Measurements from ENCODE around the gene TSPAN13.

The TSPAN13 gene

GRCh38 chr7:16801579-16801978, 48.0 kb downstream of the TSPAN13 start:
- H3K36me3 Mint-ChIP-seq, result no peaks in the 10 kb centered on the region
- no peak for DNase-seq (ENCODE audit: low spot score in 2 of 2)
- no peak overlapping the region for H3K4me3 Mint-ChIP-seq

DNA sequence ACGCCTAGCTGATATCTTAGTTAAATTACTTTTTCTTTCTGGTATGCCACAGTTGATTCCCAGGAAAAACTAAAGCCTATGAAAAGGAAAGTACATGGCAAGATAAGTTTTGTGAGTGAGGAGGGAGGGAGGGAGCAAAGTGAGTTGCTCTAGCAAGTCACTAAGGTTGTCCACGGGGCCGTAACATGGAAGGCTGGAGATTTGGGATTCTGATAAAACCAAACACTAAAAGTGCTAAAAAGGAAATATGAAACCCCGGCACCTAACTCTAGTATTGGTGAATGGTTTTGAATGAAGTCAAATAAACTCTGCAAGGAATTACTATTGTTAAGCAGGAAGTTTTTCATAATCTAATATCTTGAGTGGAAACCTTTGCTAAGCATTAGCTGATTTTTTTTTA, 49.6 kb downstream of the TSPAN13 start:
- Mint-ChIP-seq H3K27me3 (peaks cover 4% of the 10 kb centered on the region), H3K27ac (no peak overlapping the region), H3K4me1 (no peaks in the 10 kb centered on the region), H3K9me3 (no peaks in the 10 kb centered on the region), H3K4me3 (no peak overlapping the region), H3K36me3 (no peaks in the 10 kb centered on the region)
- ATAC-seq (ENCODE audit: low read depth) (no peak), DNase-seq (ENCODE audit: low spot score in 2 of 2) (no peak)

More at GRCh38 chr7:16801579-16801978, 48.0 kb downstream of the TSPAN13 start:
- Mint-ChIP-seq H3K9me3 (no peaks in the 10 kb centered on the region), H3K4me1 (no peaks in the 10 kb centered on the region), H3K27ac (no peak overlapping the region), H3K27me3 (peaks cover 2% of the 10 kb centered on the region)
- no peak for ATAC-seq (ENCODE audit: low read depth)

DNA sequence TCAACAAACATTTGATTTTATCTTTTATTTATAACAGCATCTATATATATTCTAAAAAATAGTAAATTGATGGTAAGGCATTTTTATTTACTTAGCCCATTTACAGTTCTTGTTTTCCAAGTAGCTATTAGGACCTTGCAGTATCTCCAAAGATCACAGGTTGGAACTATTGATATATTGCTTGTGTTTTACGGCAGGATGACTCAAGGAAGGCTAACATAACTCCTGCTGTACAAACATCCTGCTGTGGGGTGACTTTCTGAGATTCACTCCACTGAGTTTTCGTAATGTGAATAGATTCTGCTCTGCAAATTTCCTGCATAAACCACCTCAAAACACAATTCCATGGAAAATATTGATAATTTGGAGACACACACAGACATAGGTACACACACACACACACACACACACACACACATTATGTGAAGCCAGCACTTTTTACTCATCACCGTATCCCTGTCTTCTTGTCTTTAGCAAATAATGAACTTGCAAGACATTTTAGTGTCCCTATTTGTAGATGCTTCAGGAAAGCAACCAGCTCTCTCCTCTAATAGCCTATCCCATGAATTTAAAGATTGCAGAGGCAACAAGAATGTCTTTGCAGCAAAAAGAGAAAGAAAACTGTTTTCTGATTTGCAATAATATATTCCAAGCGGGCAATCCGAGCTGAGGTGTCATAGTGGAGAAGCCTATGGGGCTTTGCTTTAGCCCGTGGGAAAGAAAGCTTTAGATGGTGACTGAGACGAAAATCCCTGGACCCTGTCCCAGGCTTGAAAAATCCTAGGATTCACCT, 50.5 kb downstream of the TSPAN13 start:
- DNase-seq (ENCODE audit: low spot score in 2 of 2), result no peak
- no peak overlapping the region for H3K4me3 Mint-ChIP-seq
- H3K27ac Mint-ChIP-seq, result no peak overlapping the region
- no peak for ATAC-seq (ENCODE audit: low read depth)
- H3K36me3 Mint-ChIP-seq, result no peaks in the 10 kb centered on the region
- H3K27me3 Mint-ChIP-seq, result peaks cover 4% of the 10 kb centered on the region
- H3K4me1 Mint-ChIP-seq, result no peaks in the 10 kb centered on the region
- no peaks in the 10 kb centered on the region for H3K9me3 Mint-ChIP-seq

DNA sequence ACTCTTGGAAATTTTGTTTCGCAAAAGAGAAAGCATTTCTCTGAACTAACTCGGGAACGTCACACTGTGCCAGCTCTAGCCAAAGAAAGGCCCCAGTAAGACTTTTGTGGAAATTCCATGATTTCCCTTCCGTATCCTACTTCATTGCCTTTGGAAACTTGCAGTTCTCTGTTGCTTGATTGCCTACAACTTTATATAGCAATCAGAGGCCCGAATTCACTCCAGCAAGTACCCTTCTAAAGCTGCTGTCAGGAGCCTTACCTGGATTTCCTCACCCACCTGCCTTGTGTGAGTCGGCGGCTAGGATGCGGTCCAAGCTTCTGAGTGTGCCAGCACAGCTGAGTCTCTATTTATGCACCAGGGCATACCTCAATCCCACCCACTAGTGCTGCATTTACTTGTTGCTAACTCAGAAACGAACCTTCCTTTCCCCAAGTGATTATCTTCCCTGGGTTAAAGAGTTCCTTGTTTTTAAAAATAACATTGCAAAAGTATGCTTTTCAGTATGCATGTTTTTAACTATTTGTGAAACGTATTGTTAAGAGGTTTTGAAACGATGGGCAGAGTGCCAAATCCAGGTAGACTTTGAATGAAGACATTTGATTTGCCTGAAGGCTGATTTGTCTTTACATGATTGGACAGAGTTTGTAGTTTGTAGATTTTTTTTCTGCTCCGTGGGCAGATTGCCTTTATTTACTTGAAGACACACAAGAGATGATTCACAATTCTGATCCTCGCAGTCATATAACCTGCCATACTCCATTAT, 51.3 kb downstream of the TSPAN13 start, which contains the start of gene AGR2:
Gene AGR2 (minus strand): TSS at position 326 of the 766 bp plus-strand sequence. CDS start 3,203 bp downstream, outside the sequence.
- peaks cover 7% of the 10 kb centered on the region for H3K27me3 Mint-ChIP-seq
- H3K4me3 Mint-ChIP-seq, result no peak within 1 kb of the TSS
- ATAC-seq (ENCODE audit: low read depth) (no peak), DNase-seq (ENCODE audit: low spot score in 2 of 2) (no peak)
- peak within 1 kb of the TSS; percentile 20 for H3K27ac Mint-ChIP-seq
- H3K36me3 Mint-ChIP-seq, result no peaks in the 10 kb centered on the region
- no peaks in the 10 kb centered on the region for H3K4me1 Mint-ChIP-seq
- H3K9me3 Mint-ChIP-seq, result no peaks in the 10 kb centered on the region

DNA sequence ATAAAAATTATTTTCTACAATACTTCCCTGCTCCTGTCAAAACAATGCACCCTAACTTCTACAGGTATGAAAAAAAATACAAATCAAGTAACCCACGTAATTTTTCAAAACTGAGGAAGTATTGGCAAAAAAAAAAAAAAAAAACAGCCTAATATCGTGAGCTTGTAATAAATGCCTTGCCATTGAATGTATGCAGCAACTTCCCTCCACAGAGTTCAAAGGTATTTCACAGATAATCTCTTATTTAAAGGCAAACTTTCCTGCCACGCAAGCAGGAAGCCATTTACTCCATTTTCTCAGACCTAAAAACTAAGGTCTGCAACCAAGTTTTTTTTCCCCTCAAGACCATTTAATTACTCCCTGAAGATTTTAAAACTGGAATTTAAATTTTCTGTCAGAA, 51.9 kb downstream of the TSPAN13 start:
- Mint-ChIP-seq H3K27me3 (peaks cover 7% of the 10 kb centered on the region), H3K9me3 (no peaks in the 10 kb centered on the region)
- ATAC-seq (ENCODE audit: low read depth), result no peak

GRCh38 chr7:16810112-16810511, 56.6 kb downstream of the TSPAN13 start:
- DNase-seq (ENCODE audit: low spot score in 2 of 2) (no peak), ATAC-seq (ENCODE audit: low read depth) (no peak)
- H3K36me3 Mint-ChIP-seq, result no peaks in the 10 kb centered on the region
- H3K4me3 Mint-ChIP-seq, result no peak overlapping the region
- H3K27me3 Mint-ChIP-seq, result peaks cover 5% of the 10 kb centered on the region
- no peaks in the 10 kb centered on the region for H3K9me3 Mint-ChIP-seq
- H3K4me1 Mint-ChIP-seq, result no peaks in the 10 kb centered on the region
- H3K27ac Mint-ChIP-seq, result no peak overlapping the region

More for the DNA sequence above, 51.9 kb downstream of the TSPAN13 start:
- H3K4me1 Mint-ChIP-seq, result no peaks in the 10 kb centered on the region
- H3K27ac Mint-ChIP-seq, result peak overlapping the region; percentile 20
- no peaks in the 10 kb centered on the region for H3K36me3 Mint-ChIP-seq
- H3K4me3 Mint-ChIP-seq, result no peak overlapping the region
- DNase-seq (ENCODE audit: low spot score in 2 of 2), result no peak

DNA sequence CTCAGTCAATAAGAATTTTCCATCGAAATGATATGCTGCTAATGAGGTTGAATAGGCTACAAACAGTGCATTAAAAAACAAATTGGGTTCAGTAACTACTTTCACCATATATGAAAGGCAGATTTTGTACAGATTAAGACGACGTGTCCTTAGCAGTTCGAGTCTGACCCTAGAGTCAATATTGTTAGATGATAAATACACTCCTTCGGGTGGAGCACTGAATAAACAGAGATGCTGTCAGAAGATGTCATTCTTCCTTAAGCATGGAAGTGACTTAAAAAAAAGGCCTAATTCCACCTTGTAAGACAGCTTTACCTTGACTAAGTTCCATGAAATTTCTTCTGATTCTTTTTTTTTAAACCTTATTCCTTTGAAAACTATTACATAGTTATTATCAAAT, 57.0 kb downstream of the TSPAN13 start:
- H3K27me3 Mint-ChIP-seq, result peaks cover 5% of the 10 kb centered on the region
- no peaks in the 10 kb centered on the region for H3K9me3 Mint-ChIP-seq
- H3K36me3 Mint-ChIP-seq, result no peaks in the 10 kb centered on the region
- no peaks in the 10 kb centered on the region for H3K4me1 Mint-ChIP-seq
- no peak overlapping the region for H3K27ac Mint-ChIP-seq
- ATAC-seq (ENCODE audit: low read depth) (no peak), DNase-seq (ENCODE audit: low spot score in 2 of 2) (no peak)
- H3K4me3 Mint-ChIP-seq, result no peak overlapping the region

GRCh38 chr7:16811551-16811950, 58.0 kb downstream of the TSPAN13 start:
- H3K27ac Mint-ChIP-seq, result no peak overlapping the region
- H3K9me3 Mint-ChIP-seq, result no peaks in the 10 kb centered on the region
- peaks cover 2% of the 10 kb centered on the region for H3K4me1 Mint-ChIP-seq
- no peak overlapping the region for H3K4me3 Mint-ChIP-seq
- H3K36me3 Mint-ChIP-seq, result no peaks in the 10 kb centered on the region
- ATAC-seq (ENCODE audit: low read depth), result no peak
- DNase-seq (ENCODE audit: low spot score in 2 of 2), result no peak
- H3K27me3 Mint-ChIP-seq, result peaks cover 5% of the 10 kb centered on the region

DNA sequence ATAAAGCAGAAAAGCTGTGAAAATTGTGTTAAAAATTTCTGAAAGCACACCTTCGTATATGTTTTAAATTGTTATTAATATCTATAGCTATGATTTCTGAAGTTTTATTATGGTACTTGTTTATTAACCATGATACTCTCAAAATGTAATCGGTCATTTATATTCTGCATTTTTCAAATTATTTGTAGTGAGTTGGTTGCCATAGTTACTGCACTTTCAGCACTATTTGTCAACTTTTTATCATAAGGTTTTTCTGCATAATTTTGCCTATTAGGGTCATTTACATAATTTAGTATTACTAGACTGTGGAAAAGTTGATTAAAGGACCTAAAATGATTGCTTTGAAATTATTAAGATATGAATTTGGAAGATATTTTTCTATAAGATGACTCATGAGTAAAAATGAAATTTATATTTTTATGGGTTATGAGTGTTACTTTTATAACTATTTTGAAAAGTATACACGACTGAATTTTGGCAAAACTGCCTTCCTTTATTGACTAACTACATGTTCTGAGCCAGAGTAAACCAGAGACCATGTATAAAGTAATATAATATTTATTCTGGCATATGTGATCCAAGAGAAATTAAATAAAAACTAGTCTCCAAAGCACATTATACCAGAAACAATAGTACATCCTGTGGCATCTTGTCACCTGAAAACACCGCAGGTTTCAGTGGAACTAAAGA, 59.1 kb downstream of the TSPAN13 start:
- no peak for ATAC-seq (ENCODE audit: low read depth)
- Mint-ChIP-seq H3K27me3 (peaks cover 5% of the 10 kb centered on the region), H3K27ac (no peak overlapping the region), H3K4me3 (no peak overlapping the region), H3K4me1 (peaks cover 5% of the 10 kb centered on the region), H3K36me3 (no peaks in the 10 kb centered on the region), H3K9me3 (no peaks in the 10 kb centered on the region)
- DNase-seq (ENCODE audit: low spot score in 2 of 2), result no peak

DNA sequence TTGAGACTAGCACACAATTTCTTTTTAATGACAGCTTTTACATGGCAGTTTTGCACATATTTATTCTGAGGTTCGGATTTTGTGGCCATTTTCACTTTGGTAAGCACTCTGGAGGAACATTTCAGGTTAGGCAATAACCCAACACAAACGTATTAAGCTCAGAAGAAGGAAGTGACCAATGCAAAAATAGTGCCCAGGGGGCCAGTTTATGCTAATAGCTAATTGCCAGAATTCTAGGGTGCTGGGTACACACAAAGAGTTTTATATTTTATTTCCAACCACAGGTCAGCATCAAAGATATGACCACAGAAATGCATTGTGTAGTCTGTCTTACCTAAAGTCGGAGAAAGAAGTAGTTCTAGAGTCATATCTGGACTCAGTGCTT, 59.7 kb downstream of the TSPAN13 start:
- Mint-ChIP-seq H3K4me3 (no peak overlapping the region), H3K36me3 (no peaks in the 10 kb centered on the region), H3K4me1 (peaks cover 5% of the 10 kb centered on the region), H3K9me3 (no peaks in the 10 kb centered on the region), H3K27ac (no peak overlapping the region), H3K27me3 (peaks cover 3% of the 10 kb centered on the region)
- no peak for DNase-seq (ENCODE audit: low spot score in 2 of 2)
- no peak for ATAC-seq (ENCODE audit: low read depth)

DNA sequence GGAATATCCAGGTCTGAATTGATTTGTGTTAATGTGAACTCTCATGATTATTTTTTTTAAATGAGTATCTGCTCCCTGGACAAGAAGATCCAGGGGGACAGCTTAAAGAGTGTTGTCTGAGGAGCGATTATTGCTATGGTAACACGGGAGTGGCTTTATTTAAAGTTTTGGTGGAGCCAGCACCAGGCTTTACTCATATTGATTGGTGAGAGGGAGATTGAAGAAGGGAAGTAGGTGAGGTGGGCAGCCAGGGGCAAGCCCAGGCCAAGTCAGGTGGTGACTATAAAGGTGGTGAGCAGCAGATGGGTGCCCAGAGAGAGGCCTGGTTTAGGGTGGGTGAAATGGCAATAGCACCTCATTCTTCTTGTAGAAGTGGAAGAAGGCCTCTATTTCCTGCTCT, 61.4 kb downstream of the TSPAN13 start:
- H3K27me3 Mint-ChIP-seq, result no peaks in the 10 kb centered on the region
- H3K27ac Mint-ChIP-seq, result no peak overlapping the region
- DNase-seq (ENCODE audit: low spot score in 2 of 2) (no peak), ATAC-seq (ENCODE audit: low read depth) (no peak)
- H3K4me1 Mint-ChIP-seq, result peaks cover 5% of the 10 kb centered on the region
- no peak overlapping the region for H3K4me3 Mint-ChIP-seq
- H3K9me3 Mint-ChIP-seq, result no peaks in the 10 kb centered on the region
- H3K36me3 Mint-ChIP-seq, result no peaks in the 10 kb centered on the region

GRCh38 chr7:16816824-16817223, 63.3 kb downstream of the TSPAN13 start:
- Mint-ChIP-seq H3K4me1 (peaks cover 5% of the 10 kb centered on the region), H3K27me3 (peaks cover 6% of the 10 kb centered on the region), H3K36me3 (no peaks in the 10 kb centered on the region), H3K9me3 (no peaks in the 10 kb centered on the region), H3K27ac (no peak overlapping the region), H3K4me3 (no peak overlapping the region)
- ATAC-seq (ENCODE audit: low read depth), result peak; percentile 38
- no peak for DNase-seq (ENCODE audit: low spot score in 2 of 2)

- Mint-ChIP-seq H3K4me3 (no peak overlapping the region), H3K27me3 (peaks cover 6% of the 10 kb centered on the region), H3K4me1 (peaks cover 5% of the 10 kb centered on the region), H3K9me3 (no peaks in the 10 kb centered on the region), H3K27ac (peak overlapping the region; percentile 7), H3K36me3 (no peaks in the 10 kb centered on the region)
- DNase-seq (ENCODE audit: low spot score in 2 of 2) (no peak), ATAC-seq (ENCODE audit: low read depth) (no peak)
These were observed 64.0 kb downstream of the TSPAN13 start for GRCh38 chr7:16817536-16817935.

- DNase-seq (ENCODE audit: low spot score in 2 of 2) (no peak), ATAC-seq (ENCODE audit: low read depth) (no peak)
- Mint-ChIP-seq H3K27me3 (peaks cover 6% of the 10 kb centered on the region), H3K4me3 (no peak overlapping the region), H3K36me3 (no peaks in the 10 kb centered on the region), H3K4me1 (peaks cover 5% of the 10 kb centered on the region), H3K9me3 (no peaks in the 10 kb centered on the region), H3K27ac (no peak overlapping the region)
These were observed 65.2 kb downstream of the TSPAN13 start for GRCh38 chr7:16818732-16819131.
